Measurements from ENCODE around the gene MSL1. TPM values are rescaled to one million over a fixed set of nuclear protein-coding genes. Genes with fewer than 3 reads are reported as not detected.

MSL1 gene
- total and polyA plus RNA-seq, 9 of the 15 experiments (the other 6 are each of a cell fraction or from before 2014, with no cell fraction given) = 13.8 to 120 (median 61.9) TPM

DNA sequence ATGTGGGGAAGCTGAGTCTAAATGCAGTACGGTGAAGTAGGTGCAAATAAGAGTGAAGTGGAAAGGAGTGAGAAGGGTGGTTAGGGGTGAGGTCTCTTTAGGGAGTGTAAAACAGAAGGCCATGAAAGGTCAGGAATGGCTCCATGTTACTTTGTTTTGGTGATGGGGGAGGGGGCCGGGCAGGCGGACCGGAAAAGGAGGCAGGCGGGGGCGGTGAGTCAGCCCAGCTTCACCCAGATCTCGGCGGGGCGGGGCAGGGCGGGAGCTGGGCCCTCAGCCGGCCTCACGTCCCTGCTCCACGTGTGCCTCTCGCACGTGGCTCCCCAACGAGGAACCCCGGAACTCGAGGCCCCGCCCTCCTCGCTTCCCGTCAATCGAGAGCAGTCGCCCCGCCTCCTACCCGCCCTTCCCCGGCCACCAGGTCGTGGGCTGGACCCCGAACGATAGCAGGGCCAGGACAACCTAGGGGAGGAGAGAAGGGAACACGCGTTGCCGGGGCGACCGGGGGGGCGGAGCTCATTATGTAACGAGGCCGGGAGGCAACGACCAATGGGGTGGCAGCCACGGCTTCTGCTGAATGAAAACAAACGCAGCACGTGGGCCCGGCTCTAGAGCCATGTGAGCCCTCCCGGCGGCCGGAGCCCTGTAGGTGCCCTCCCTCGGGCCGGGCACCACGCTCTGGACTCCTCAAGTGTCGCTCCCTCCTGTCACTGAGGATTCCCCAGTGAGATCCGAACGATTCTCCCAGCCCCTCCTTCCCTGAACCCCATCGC lies 22.7 kb upstream of the MSL1 start (continued):
- TF ChIP-seq ZNF384 (IDR thresholded peaks at IDR 0.05; ENCODE audit: low read depth, low read length) (no peak), ZNF324 (CRISPR knock-in tag; IDR thresholded peaks at IDR 0.05) (no peak), PTTG1 (tag; IDR thresholded peaks at IDR 0.05; ENCODE audit: low read depth) (no peak), ZNF253 (CRISPR knock-in tag; conservative IDR thresholded peaks at IDR 0.05) (no peak), ZC3H8 (IDR thresholded peaks at IDR 0.05) (0 out of 2 replicates have a peak, but pooled peaks have one; percentile 75), PHB2 (IDR thresholded peaks at IDR 0.05; ENCODE audit: low read depth) (no peak), SMARCA5 (IDR thresholded peaks at IDR 0.05) (no peak), RBBP5 (IDR thresholded peaks at IDR 0.05; ENCODE audit: borderline replicate concordance, insufficient read depth, low read length, poor library complexity, severe bottlenecking) (peak; percentile 21), ARNT (IDR thresholded peaks at IDR 0.05) (peak in 1 of 2 experiments; percentile 90; a peak in 2 of 4 replicates), SRSF3 (IDR thresholded peaks at IDR 0.05; ENCODE audit: insufficient read depth, low read length) (no peak), ZNF436 (CRISPR knock-in tag; IDR thresholded peaks at IDR 0.05) (no peak)
- TF ChIP-seq, protein P1, sequence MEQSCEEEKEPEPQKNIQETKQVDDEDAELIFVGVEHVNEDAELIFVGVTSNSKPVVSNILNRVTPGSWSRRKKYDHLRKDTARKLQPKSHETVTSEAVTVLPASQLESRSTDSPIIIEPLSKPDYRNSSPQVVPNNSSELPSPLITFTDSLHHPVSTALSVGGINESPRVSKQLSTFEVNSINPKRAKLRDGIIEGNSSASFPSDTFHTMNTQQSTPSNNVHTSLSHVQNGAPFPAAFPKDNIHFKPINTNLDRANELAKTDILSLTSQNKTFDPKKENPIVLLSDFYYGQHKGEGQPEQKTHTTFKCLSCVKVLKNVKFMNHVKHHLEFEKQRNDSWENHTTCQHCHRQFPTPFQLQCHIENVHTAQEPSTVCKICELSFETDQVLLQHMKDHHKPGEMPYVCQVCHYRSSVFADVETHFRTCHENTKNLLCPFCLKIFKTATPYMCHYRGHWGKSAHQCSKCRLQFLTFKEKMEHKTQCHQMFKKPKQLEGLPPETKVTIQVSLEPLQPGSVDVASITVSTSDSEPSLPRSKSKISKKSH (CRISPR knock-in tag; IDR thresholded peaks at IDR 0.05) = no peak
- TF ChIP-seq, protein P2, sequence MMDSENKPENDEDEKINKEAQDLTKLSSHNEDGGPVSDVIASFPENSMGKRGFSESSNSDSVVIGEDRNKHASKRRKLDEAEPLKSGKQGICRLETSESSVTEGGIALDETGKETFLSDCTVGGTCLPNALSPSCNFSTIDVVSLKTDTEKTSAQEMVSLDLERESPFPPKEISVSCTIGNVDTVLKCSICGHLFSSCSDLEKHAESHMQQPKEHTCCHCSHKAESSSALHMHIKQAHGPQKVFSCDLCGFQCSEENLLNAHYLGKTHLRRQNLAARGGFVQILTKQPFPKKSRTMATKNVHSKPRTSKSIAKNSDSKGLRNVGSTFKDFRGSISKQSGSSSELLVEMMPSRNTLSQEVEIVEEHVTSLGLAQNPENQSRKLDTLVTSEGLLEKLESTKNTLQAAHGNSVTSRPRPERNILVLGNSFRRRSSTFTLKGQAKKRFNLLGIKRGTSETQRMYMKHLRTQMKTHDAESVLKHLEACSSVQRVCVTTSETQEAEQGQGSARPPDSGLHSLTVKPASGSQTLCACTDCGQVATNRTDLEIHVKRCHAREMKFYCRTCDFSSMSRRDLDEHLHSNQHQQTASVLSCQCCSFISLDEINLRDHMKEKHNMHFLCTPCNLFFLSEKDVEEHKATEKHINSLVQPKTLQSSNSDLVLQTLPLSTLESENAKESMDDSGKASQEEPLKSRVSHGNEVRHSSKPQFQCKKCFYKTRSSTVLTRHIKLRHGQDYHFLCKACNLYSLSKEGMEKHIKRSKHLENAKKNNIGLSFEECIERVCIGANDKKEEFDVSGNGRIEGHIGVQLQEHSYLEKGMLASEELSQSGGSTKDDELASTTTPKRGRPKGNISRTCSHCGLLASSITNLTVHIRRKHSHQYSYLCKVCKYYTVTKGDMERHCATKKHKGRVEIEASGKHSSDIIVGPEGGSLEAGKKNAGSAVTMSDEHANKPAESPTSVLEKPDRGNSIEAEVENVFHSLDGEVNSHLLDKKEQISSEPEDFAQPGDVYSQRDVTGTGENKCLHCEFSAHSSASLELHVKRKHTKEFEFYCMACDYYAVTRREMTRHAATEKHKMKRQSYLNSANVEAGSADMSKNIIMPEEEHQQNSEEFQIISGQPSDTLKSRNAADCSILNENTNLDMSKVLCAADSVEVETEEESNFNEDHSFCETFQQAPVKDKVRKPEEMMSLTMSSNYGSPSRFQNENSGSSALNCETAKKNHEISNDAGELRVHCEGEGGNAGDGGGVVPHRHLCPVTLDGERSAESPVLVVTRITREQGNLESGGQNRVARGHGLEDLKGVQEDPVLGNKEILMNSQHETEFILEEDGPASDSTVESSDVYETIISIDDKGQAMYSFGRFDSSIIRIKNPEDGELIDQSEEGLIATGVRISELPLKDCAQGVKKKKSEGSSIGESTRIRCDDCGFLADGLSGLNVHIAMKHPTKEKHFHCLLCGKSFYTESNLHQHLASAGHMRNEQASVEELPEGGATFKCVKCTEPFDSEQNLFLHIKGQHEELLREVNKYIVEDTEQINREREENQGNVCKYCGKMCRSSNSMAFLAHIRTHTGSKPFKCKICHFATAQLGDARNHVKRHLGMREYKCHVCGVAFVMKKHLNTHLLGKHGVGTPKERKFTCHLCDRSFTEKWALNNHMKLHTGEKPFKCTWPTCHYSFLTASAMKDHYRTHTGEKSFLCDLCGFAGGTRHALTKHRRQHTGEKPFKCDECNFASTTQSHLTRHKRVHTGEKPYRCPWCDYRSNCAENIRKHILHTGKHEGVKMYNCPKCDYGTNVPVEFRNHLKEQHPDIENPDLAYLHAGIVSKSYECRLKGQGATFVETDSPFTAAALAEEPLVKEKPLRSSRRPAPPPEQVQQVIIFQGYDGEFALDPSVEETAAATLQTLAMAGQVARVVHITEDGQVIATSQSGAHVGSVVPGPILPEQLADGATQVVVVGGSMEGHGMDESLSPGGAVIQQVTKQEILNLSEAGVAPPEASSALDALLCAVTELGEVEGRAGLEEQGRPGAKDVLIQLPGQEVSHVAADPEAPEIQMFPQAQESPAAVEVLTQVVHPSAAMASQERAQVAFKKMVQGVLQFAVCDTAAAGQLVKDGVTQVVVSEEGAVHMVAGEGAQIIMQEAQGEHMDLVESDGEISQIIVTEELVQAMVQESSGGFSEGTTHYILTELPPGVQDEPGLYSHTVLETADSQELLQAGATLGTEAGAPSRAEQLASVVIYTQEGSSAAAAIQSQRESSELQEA (IDR thresholded peaks at IDR 0.05; ENCODE audit: low read depth) = no peak
- TF ChIP-seq, protein P3, sequence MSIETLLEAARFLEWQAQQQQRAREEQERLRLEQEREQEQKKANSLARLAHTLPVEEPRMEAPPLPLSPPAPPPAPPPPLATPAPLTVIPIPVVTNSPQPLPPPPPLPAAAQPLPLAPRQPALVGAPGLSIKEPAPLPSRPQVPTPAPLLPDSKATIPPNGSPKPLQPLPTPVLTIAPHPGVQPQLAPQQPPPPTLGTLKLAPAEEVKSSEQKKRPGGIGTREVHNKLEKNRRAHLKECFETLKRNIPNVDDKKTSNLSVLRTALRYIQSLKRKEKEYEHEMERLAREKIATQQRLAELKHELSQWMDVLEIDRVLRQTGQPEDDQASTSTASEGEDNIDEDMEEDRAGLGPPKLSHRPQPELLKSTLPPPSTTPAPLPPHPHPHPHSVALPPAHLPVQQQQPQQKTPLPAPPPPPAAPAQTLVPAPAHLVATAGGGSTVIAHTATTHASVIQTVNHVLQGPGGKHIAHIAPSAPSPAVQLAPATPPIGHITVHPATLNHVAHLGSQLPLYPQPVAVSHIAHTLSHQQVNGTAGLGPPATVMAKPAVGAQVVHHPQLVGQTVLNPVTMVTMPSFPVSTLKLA (conservative IDR thresholded peaks at IDR 0.05) = peak; percentile 100
